ENCODE data around the gene TMEM151B. TPM values are rescaled to one million over a fixed set of nuclear protein-coding genes. Genes with fewer than 3 reads are reported as not detected.

TMEM151B gene
- total RNA-seq, 4 donors from 2014 or later, result not detected

GRCh38 chr6:44260451-44261297, 9.6 kb upstream of the TMEM151B start:
- TF ChIP-seq POLR2A (IDR thresholded peaks at IDR 0.05), result no peak
- TF ChIP-seq, protein P1, sequence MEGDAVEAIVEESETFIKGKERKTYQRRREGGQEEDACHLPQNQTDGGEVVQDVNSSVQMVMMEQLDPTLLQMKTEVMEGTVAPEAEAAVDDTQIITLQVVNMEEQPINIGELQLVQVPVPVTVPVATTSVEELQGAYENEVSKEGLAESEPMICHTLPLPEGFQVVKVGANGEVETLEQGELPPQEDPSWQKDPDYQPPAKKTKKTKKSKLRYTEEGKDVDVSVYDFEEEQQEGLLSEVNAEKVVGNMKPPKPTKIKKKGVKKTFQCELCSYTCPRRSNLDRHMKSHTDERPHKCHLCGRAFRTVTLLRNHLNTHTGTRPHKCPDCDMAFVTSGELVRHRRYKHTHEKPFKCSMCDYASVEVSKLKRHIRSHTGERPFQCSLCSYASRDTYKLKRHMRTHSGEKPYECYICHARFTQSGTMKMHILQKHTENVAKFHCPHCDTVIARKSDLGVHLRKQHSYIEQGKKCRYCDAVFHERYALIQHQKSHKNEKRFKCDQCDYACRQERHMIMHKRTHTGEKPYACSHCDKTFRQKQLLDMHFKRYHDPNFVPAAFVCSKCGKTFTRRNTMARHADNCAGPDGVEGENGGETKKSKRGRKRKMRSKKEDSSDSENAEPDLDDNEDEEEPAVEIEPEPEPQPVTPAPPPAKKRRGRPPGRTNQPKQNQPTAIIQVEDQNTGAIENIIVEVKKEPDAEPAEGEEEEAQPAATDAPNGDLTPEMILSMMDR (IDR thresholded peaks at IDR 0.05), result no peak
- Histone ChIP-seq H3K4me3 (no peak overlapping the region), H3K27ac (no peak overlapping the region), H3K36me3 (peaks cover 0 to 34% (median 4%) of the 10 kb centered on the region in 3 donors), H3K27me3 (no peaks in the 10 kb centered on the region), H3K9me3 (no peaks in the 10 kb centered on the region), H3K4me1 (peaks cover 39 to 62% (median 39%) of the 10 kb centered on the region in 3 donors)
- no peak for DNase-seq
- intact Hi-C loops (cut with DNase I), result no loop called here
- 72 to 94% methylated on average over 5 of the region's 6 CpGs for WGBS, 2 donors

GRCh38 chr6:44261581-44261980, 8.7 kb upstream of the TMEM151B start:
- Histone ChIP-seq H3K4me3 (no peak overlapping the region), H3K36me3 (peaks cover 0 to 33% (median 4%) of the 10 kb centered on the region in 3 donors), H3K9me3 (no peaks in the 10 kb centered on the region), H3K27me3 (no peaks in the 10 kb centered on the region), H3K27ac (no peak overlapping the region), H3K4me1 (peaks cover 32 to 55% (median 33%) of the 10 kb centered on the region in 3 donors)
- DNase-seq, result no peak
- 84% methylated on average over 6 of the region's 8 CpGs; no CpG with 5 or more reads in 1 of the 2 donors for WGBS, 2 donors
- intact Hi-C loops (cut with DNase I), result no loop called here
- TF ChIP-seq, protein P1 (IDR thresholded peaks at IDR 0.05), result no peak
- no peak for TF ChIP-seq POLR2A (IDR thresholded peaks at IDR 0.05)

- no peaks in the 10 kb centered on the region for H3K9me3 ChIP-seq
- intact Hi-C loops (cut with DNase I), result no loop called here
- H3K36me3 ChIP-seq, result peaks cover 0 to 33% (median 4%) of the 10 kb centered on the region in 3 donors
- H3K4me1 ChIP-seq, result peaks cover 26 to 47% (median 29%) of the 10 kb centered on the region in 3 donors
- TF ChIP-seq, protein P1 (IDR thresholded peaks at IDR 0.05), result no peak
- TF ChIP-seq POLR2A (IDR thresholded peaks at IDR 0.05), result no peak
- 50 to 57% methylated on average over 5 of the region's 7 CpGs for WGBS, 2 donors
- DNase-seq, result no peak
- peak overlapping the region; percentile 8 to 87 (median 44) for H3K27ac ChIP-seq
- no peaks in the 10 kb centered on the region for H3K27me3 ChIP-seq
- H3K4me3 ChIP-seq, result peak overlapping the region in 3 of 4 donors; percentile 67 to 96 (median 90)
Observed at GRCh38 chr6:44262467-44263353, 7.5 kb upstream of the TMEM151B start.

- TF ChIP-seq POLR2A (IDR thresholded peaks at IDR 0.05), result no peak
- TF ChIP-seq, protein P1 (IDR thresholded peaks at IDR 0.05), result no peak
- no peak for DNase-seq
- WGBS, 2 donors, result 19 to 27% methylated on average over 6 to 8 of the region's 9 CpGs
- peaks cover 0 to 30% (median 4%) of the 10 kb centered on the region in 3 donors for H3K36me3 ChIP-seq
- intact Hi-C loops (cut with DNase I), result no loop called here
- no peaks in the 10 kb centered on the region for H3K9me3 ChIP-seq
- peaks cover 25 to 41% (median 26%) of the 10 kb centered on the region in 3 donors for H3K4me1 ChIP-seq
- H3K27me3 ChIP-seq, result peaks cover 0 to 6% (median 2%) of the 10 kb centered on the region in 4 donors
- H3K4me3 ChIP-seq, result peak overlapping the region; percentile 67 to 96 (median 82)
- H3K27ac ChIP-seq, result peak overlapping the region; percentile 8 to 87 (median 44)
Observed at GRCh38 chr6:44263354-44264100, 6.7 kb upstream of the TMEM151B start.
